ENCODE results near the gene GFPT2.
"Not testable (repeated sequence)": the region's sequence is repeated elsewhere in the genome, so short reads cannot be mapped to it uniquely, and the experiment has no call there.

GFPT2 gene

GRCh38 chr5:180303226-180304015 is 49.7 kb downstream of the GFPT2 start:
- no peak for TF ChIP-seq CTCF (IDR thresholded peaks at IDR 0.05; ENCODE audit: low read depth, low read length, missing control alignments)
- H3K4me3 ChIP-seq (ENCODE audit: low read depth, low read length), result no peak overlapping the region
- no peak for DNase-seq (ENCODE audit: low read depth)

GRCh38 chr5:180302256-180302655 is 50.9 kb downstream of the GFPT2 start:
- no peak for DNase-seq (ENCODE audit: low read depth)
- no peak overlapping the region for H3K4me3 ChIP-seq (ENCODE audit: low read depth, low read length)
- no peak for TF ChIP-seq CTCF (IDR thresholded peaks at IDR 0.05; ENCODE audit: low read depth, low read length, missing control alignments)

- no peak for DNase-seq (ENCODE audit: low read depth)
- TF ChIP-seq CTCF (IDR thresholded peaks at IDR 0.05; ENCODE audit: low read depth, low read length, missing control alignments), result no peak
Measured at GRCh38 chr5:180301253-180301652, 51.9 kb downstream of the GFPT2 start.

GRCh38 chr5:180299526-180299925 is 53.6 kb downstream of the GFPT2 start:
- TF ChIP-seq CTCF (IDR thresholded peaks at IDR 0.05; ENCODE audit: low read depth, low read length, missing control alignments), result no peak
- no peak overlapping the region for H3K4me3 ChIP-seq (ENCODE audit: low read depth, low read length)
- DNase-seq (ENCODE audit: low read depth), result no peak

More at GRCh38 chr5:180301253-180301652, 51.9 kb downstream of the GFPT2 start:
- H3K4me3 ChIP-seq (ENCODE audit: low read depth, low read length), result no peak overlapping the region

- not testable (repeated sequence) for DNase-seq (ENCODE audit: low read depth); H3K4me3 ChIP-seq (ENCODE audit: low read depth, low read length)
Measured at GRCh38 chr5:180299014-180299413, 54.1 kb downstream of the GFPT2 start.

- DNase-seq (ENCODE audit: low read depth), result no peak
- H3K4me3 ChIP-seq (ENCODE audit: low read depth, low read length), result no peak overlapping the region
- no peak for TF ChIP-seq CTCF (IDR thresholded peaks at IDR 0.05; ENCODE audit: low read depth, low read length, missing control alignments)
Measured at GRCh38 chr5:180297587-180298282, 55.4 kb downstream of the GFPT2 start.

GRCh38 chr5:180296771-180297170 is 56.4 kb downstream of the GFPT2 start:
- DNase-seq (ENCODE audit: low read depth), result no peak
- no peak overlapping the region for H3K4me3 ChIP-seq (ENCODE audit: low read depth, low read length)
- TF ChIP-seq CTCF (IDR thresholded peaks at IDR 0.05; ENCODE audit: low read depth, low read length, missing control alignments), result peak; percentile 2

Data from GM12864 (cell line).